AG08396 (cell line): Measurements from ENCODE around the gene CYB5RL.

Experiments used
- DNase-seq: peaks from one replicate; pipeline ENCODE4 v3.0.0; 2012; ENCODE audit warnings: low spot score, mixed read lengths

CYB5RL gene

GRCh38 chr1:54159733-54160316 lies 40.0 kb downstream of the CYB5RL start:
- no peak for DNase-seq

- no peak for DNase-seq
Observed at GRCh38 chr1:54158071-54158470, 41.8 kb downstream of the CYB5RL start.

DNA sequence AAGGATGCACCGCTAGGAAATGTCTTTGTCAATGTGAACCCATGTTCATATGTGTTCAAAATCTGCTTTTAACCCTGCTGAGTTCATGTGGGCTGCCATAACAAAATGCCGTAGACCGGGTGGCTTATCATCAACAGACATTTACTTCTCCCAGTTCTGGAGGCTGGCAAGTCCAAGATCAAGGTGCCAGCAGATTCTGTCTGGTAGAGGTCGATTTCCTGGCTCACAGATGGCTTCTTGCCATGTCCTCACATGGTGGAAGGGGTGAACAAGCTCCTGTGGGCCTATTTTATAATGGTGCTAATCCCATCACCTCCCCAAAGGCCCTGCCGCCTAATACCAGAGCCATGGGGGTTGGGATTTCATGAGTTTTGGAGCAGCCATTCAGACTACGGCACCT lies 42.4 kb downstream of the CYB5RL start:
- DNase-seq = no peak

GRCh38 chr1:54156986-54157385 lies 42.8 kb downstream of the CYB5RL start:
- DNase-seq = no peak

DNA sequence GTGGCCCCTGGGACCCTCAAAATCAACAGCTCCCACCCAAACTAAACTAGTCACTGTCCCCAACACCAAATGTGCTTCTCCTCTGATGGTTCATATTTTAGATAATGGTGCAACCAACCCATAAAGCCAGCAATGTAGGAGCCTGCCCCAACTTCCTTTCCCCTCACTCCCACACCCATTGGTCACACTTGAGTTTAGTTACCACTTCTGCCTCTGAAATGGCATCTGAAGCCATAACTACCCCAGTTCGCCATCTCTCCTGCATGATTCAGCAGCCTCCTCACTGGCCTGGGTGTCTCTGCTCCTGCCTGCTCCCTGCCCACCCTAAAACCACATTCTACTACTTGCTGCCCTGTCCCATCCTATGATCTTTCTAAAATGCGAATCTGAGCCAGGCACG lies 43.6 kb downstream of the CYB5RL start:
- no peak for DNase-seq

- peak; percentile 67 for DNase-seq
Observed at GRCh38 chr1:54153535-54154439, 46.0 kb downstream of the CYB5RL start.

- no peak for DNase-seq
Observed at GRCh38 chr1:54152696-54153095, 47.1 kb downstream of the CYB5RL start, which contains the start of gene CDCP2. TSS of gene CDCP2 (minus strand) at chr1:54153000. CDS start at chr1:54152922, 78 bp downstream.

GRCh38 chr1:54151013-54151412 lies 48.8 kb downstream of the CYB5RL start:
- DNase-seq = no peak
